Fibroblast of the conjunctiva (primary cell): ENCODE results near the gene AGO3.
A peak's percentile ranks its signal among the peaks of the same experiment; 100 is the strongest.
"Not testable (repeated sequence)": the region's sequence is repeated elsewhere in the genome, so short reads cannot be mapped to it uniquely, and the experiment has no call there.

ENCODE experiments used
- DNase-seq: peaks from one replicate; pipeline ENCODE4 v3.0.0-alpha.2; 2010; ENCODE audit warnings: low read depth

The AGO3 gene

GRCh38 chr1:35925741-35926140 lies 5.2 kb upstream of the AGO3 start:
- DNase-seq, result peak; percentile 60

- no peak for DNase-seq
These were observed 3.4 kb upstream of the AGO3 start for GRCh38 chr1:35927472-35927871.

- DNase-seq, result peak; percentile 23
These were observed 944 bp upstream of the AGO3 start for GRCh38 chr1:35929730-35930592.

GRCh38 chr1:35931446-35932157 lies 697 bp downstream of the AGO3 start:
- DNase-seq, result no peak

GRCh38 chr1:35932158-35932636 lies 1.3 kb downstream of the AGO3 start:
- DNase-seq, result no peak

- no peak for DNase-seq
These were observed 2.0 kb downstream of the AGO3 start for GRCh38 chr1:35932941-35933340.

GRCh38 chr1:35935442-35936388 lies 4.8 kb downstream of the AGO3 start:
- no peak for DNase-seq

GRCh38 chr1:35936838-35937237 lies 5.9 kb downstream of the AGO3 start:
- no peak for DNase-seq

GRCh38 chr1:35939484-35939883 lies 8.6 kb downstream of the AGO3 start:
- DNase-seq, result no peak

GRCh38 chr1:35945327-35945726 lies 14.4 kb downstream of the AGO3 start:
- DNase-seq, result no peak

GRCh38 chr1:35947547-35947946 lies 16.6 kb downstream of the AGO3 start:
- no peak for DNase-seq

GRCh38 chr1:35958558-35958957 lies 27.7 kb downstream of the AGO3 start:
- no peak for DNase-seq

- DNase-seq, result no peak
These were observed 28.4 kb downstream of the AGO3 start for GRCh38 chr1:35959304-35959703.

- DNase-seq, result no peak
These were observed 32.0 kb downstream of the AGO3 start for GRCh38 chr1:35962952-35963351.

- DNase-seq, result not testable (repeated sequence)
These were observed 33.4 kb downstream of the AGO3 start for GRCh38 chr1:35964277-35964676.

GRCh38 chr1:35968396-35968795 lies 37.5 kb downstream of the AGO3 start:
- DNase-seq, result no peak

GRCh38 chr1:35971601-35972000 lies 40.7 kb downstream of the AGO3 start:
- DNase-seq, result no peak

- DNase-seq, result not testable (repeated sequence)
These were observed 41.7 kb downstream of the AGO3 start for GRCh38 chr1:35972631-35973030.

GRCh38 chr1:35980090-35980489 lies 49.2 kb downstream of the AGO3 start:
- DNase-seq, result no peak

GRCh38 chr1:35988237-35988636 lies 57.3 kb downstream of the AGO3 start:
- DNase-seq, result no peak

GRCh38 chr1:36006941-36007500 lies 76.1 kb downstream of the AGO3 start:
- DNase-seq, result no peak

GRCh38 chr1:36007741-36008140 lies 76.8 kb downstream of the AGO3 start:
- DNase-seq, result no peak
